HEK293T (cell line): ENCODE measurements around the gene C4BPB.

Experiments used
- CTCF ChIA-PET: fragments of 350-600 bp; formaldehyde crosslinking; extraction: SDS; loops from one replicate; lab custom pipeline; 2021; ENCODE audit warnings: antibody characterized with exemption, inconsistent platforms; lab: Yijun Ruan, JAX
- POLR2A ChIA-PET: fragments of 350-600 bp; formaldehyde crosslinking; extraction: SDS; loops from one replicate; lab custom pipeline; 2020; ENCODE audit warnings: antibody characterized with exemption, inconsistent platforms; lab: Yijun Ruan, JAX
- DNase-seq: peaks from one replicate; pipeline ENCODE4 v3.0.0; 2012; ENCODE audit warnings: mixed read lengths; ENCODE audit errors: extremely low spot score
- ARNT ChIP-seq: fragments of 450-650 bp; IDR thresholded peaks from 2 replicates; pipeline ENCODE4 v1.6.1; 2017; ENCODE audit warnings: mild to moderate bottlenecking
- BHLHE40 ChIP-seq: fragments of 450-650 bp; IDR thresholded peaks from 2 replicates; pipeline ENCODE4 v1.6.1; 2016; ENCODE audit warnings: mild to moderate bottlenecking, moderate library complexity, borderline replicate concordance
- CTBP1 ChIP-seq: fragments of 450-650 bp; IDR thresholded peaks from 2 replicates; pipeline ENCODE4 v1.6.1; 2016; ENCODE audit warnings: borderline replicate concordance
- ELF4 ChIP-seq: fragments of 450-650 bp; IDR thresholded peaks from 2 replicates; pipeline ENCODE4 v1.6.1; 2017; ENCODE audit warnings: antibody characterized with exemption
- FOXA1 ChIP-seq: fragments of 450-650 bp; IDR thresholded peaks from 2 replicates; pipeline ENCODE4 v1.6.1; 2016; ENCODE audit warnings: mild to moderate bottlenecking
- FOXK2 ChIP-seq: fragments of 450-650 bp; IDR thresholded peaks from 2 replicates; pipeline ENCODE4 v1.6.1; 2016; ENCODE audit warnings: mild to moderate bottlenecking
- FOXM1 ChIP-seq: fragments of 450-650 bp; IDR thresholded peaks from 2 replicates; pipeline ENCODE4 v1.6.1; 2017; ENCODE audit warnings: mild to moderate bottlenecking, borderline replicate concordance
- HDGF ChIP-seq: fragments of 450-650 bp; IDR thresholded peaks from 2 replicates; pipeline ENCODE4 v1.6.1; 2017; ENCODE audit warnings: antibody characterized with exemption, borderline replicate concordance
- L3MBTL2 ChIP-seq: fragments of 450-650 bp; conservative IDR thresholded peaks from 2 replicates; pipeline ENCODE4 v1.6.1; 2016; ENCODE audit warnings: mild to moderate bottlenecking
- LEF1 ChIP-seq: fragments of 450-650 bp; IDR thresholded peaks from 2 replicates; pipeline ENCODE4 v1.6.1; 2017; ENCODE audit warnings: mild to moderate bottlenecking, borderline replicate concordance
- NFRKB ChIP-seq: fragments of 450-650 bp; IDR thresholded peaks from 2 replicates; pipeline ENCODE4 v1.6.1; 2016; ENCODE audit warnings: mild to moderate bottlenecking, moderate library complexity
- SP1 ChIP-seq: fragments of 450-650 bp; IDR thresholded peaks from 2 replicates; pipeline ENCODE4 v1.6.1; 2017
- SUZ12 ChIP-seq: fragments of 450-650 bp; IDR thresholded peaks from 2 replicates; pipeline ENCODE4 v1.6.1; 2016; ENCODE audit warnings: mild to moderate bottlenecking
- TARDBP ChIP-seq: fragments of 450-650 bp; IDR thresholded peaks from 2 replicates; pipeline ENCODE4 v1.6.1; 2016
- ZNF384 ChIP-seq: fragments of 450-650 bp; IDR thresholded peaks from 2 replicates; pipeline ENCODE4 v1.6.1; 2016
- TF ChIP-seq, protein P1 (sequence below): fragments of 450-650 bp; IDR thresholded peaks from 2 replicates; pipeline ENCODE4 v1.6.1; 2016

The C4BPB gene

DNA sequence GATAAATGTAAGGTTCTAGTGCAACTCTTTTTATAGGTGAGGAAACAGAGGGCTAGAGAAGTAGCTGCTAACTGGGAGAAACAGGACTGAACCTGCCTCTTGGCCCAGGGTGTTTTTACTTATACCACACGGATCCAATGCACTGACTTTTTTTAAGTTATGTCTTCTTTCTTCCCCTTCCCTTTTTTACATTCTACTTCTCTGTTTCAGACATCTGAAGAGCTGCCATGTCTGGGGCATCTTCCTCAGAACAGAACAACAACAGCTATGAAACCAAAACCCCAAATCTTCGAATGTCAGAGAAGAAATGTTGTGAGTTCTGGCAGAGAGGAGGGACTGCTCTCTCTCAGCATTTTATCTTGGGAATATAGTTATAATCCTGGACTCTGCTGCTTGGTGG lies 34.2 kb upstream of the C4BPB start:
- DNase-seq: no peak
- TF ChIP-seq LEF1: no peak
- POLR2A ChIA-PET: no interaction called here
- CTCF ChIA-PET: no interaction called here

- no peak for DNase-seq
- TF ChIP-seq ARNT: no peak
- no peak for TF ChIP-seq FOXK2
- TF ChIP-seq L3MBTL2: no peak
- TF ChIP-seq FOXA1: no peak
- no peak for TF ChIP-seq LEF1
- TF ChIP-seq NFRKB: no peak
- TF ChIP-seq, protein P1, sequence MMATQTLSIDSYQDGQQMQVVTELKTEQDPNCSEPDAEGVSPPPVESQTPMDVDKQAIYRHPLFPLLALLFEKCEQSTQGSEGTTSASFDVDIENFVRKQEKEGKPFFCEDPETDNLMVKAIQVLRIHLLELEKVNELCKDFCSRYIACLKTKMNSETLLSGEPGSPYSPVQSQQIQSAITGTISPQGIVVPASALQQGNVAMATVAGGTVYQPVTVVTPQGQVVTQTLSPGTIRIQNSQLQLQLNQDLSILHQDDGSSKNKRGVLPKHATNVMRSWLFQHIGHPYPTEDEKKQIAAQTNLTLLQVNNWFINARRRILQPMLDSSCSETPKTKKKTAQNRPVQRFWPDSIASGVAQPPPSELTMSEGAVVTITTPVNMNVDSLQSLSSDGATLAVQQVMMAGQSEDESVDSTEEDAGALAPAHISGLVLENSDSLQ: no peak
- TF ChIP-seq SUZ12: no peak
- TF ChIP-seq CTBP1: no peak
- no peak for TF ChIP-seq FOXM1
- TF ChIP-seq SP1: no peak
- no peak for TF ChIP-seq ELF4
- no peak for TF ChIP-seq ZNF384
- TF ChIP-seq TARDBP: no peak
- CTCF ChIA-PET: no interaction called here
- POLR2A ChIA-PET: no interaction called here
These were observed 33.2 kb upstream of the C4BPB start for GRCh38 chr1:207055386-207056001.

- POLR2A ChIA-PET: no interaction called here
- TF ChIP-seq TARDBP: no peak
- DNase-seq: no peak
- CTCF ChIA-PET: no interaction called here
These were observed 32.0 kb upstream of the C4BPB start for GRCh38 chr1:207056673-207057072.

DNA sequence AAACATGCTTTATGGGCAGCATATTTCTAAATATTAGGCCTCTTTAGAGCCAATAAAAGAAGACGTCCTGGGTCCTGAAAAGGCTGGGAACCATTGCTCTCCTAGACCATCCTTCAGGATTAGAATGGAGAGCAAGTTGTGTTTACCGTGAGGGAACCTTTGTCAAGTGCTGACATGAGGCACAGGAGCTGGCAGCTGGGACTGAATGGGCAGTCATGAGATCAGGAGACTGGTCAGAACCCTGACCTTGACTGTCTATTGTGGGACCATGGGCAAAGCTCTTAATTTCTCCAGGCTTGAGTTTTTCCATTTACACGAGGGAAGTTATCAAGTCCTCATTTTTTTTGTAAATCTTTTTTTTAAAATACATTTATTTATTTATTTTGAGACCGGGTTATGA lies 30.4 kb upstream of the C4BPB start:
- no peak for TF ChIP-seq NFRKB
- TF ChIP-seq ELF4: no peak
- no peak for TF ChIP-seq SP1
- no peak for TF ChIP-seq FOXA1
- TF ChIP-seq TARDBP: no peak
- no peak for TF ChIP-seq ZNF384
- TF ChIP-seq LEF1: no peak
- no peak for TF ChIP-seq FOXM1
- no peak for TF ChIP-seq ARNT
- CTCF ChIA-PET: no interaction called here
- no peak for DNase-seq
- POLR2A ChIA-PET: no interaction called here

DNA sequence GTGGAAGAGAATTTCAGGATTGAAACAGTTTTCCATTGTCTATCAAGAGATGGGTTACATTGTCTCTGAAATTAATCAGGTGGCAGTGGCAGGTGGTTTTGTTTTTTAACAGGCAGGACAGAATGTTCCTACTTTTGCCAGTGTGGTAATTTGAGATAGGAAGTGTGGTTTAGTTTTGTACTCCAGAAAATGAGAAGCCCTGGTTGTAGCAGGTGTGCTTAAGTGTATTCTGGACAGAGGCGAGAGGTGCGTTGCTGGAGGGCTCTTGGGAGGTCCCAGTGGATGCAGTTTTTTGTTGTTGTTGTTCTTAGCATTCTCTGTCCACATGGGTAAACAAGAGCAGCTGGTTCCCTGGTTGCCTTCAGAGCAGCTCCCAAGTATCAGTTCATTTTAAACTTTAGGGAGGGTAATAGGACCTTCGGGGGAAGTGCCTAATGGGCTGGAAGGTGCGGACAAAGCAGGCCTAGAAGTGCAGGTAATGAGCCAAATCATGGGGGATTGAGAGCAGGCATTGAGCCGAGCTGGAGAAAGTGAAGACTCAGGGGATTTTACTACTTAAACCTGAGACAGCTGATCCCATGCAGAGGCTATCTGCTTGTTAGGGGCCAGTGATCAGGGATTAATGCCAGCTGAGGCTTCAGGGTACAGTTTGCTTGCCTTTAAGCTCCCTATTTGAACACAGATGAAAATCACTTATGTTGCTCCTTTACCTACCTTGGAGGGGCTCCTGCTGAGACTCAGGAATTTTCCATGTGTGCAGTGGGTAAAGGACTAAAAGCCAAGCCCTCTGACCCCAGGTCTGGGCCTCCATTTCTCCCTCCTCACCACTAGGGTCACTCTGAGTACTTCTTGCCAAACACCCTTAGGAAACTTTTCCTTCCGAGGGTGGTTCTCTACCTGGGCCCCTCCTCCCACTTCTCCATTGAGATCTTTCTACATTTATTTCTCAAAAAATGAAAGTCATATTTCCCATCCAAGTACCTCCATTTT lies 29.5 kb upstream of the C4BPB start:
- TF ChIP-seq NFRKB: no peak
- no peak for TF ChIP-seq SP1
- TF ChIP-seq LEF1: no peak
- no peak for TF ChIP-seq CTBP1
- TF ChIP-seq FOXA1: no peak
- no peak for TF ChIP-seq ARNT
- TF ChIP-seq HDGF: no peak
- DNase-seq: no peak
- ChIA-PET POLR2A (no interaction called here), CTCF (no interaction called here)

DNA sequence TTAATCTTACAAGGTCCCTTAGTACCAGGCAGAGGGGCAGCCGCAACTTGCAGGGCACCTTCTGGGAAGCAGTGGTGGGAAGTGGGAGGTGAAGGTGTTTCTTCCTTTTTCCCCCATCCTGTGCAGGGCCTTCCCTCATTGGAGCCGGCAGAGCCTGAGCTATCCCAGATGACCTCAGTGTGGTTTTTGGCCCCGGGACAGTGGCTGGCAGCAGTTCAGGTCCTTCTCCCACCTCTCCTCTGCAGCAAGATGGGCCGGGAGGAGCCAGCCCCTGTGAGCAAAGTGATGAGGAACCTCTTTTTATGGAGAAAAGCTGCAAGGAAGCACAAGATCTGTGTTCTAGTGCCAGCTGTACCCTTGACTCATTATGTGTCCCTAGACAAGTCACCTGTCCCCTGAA lies 28.8 kb upstream of the C4BPB start:
- ChIA-PET POLR2A (no interaction called here), CTCF (interaction anchor here (0.6 to 0.8 kb wide), 3 partner anchors 10 to 126 kb away, joined by 3 read pairs; no protein-coding TSS in a partner anchor)
- DNase-seq: no peak
- TF ChIP-seq CTBP1 (no peak), ELF4 (no peak), HDGF (no peak), FOXA1 (no peak), L3MBTL2 (no peak), SP1 (no peak), BHLHE40 (no peak), NFRKB (no peak), TARDBP (no peak), ZNF384 (no peak), ARNT (no peak), FOXK2 (no peak)
- TF ChIP-seq, protein P1: no peak

DNA sequence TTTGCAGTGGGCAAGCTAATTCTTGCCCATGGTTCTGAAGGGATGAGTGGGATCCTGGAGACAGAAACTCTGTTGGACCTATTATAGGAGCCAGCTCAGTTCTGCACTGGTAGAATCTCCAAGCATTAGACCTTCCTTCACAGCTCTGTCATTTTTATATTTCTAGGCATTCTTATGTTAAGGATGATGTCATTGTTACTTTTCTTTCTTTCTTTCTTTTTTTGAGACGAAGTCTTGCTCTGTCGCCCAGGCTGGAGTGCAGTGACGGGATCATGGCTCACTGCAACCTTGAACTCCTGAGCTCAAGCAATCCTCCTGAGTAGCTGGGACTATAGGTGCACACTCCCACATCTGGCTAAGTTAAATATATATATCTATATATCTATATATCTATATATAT lies 28.1 kb upstream of the C4BPB start:
- CTCF ChIA-PET: interaction anchor here (0.6 to 0.8 kb wide), 3 partner anchors 10 to 127 kb away, joined by 3 read pairs; no protein-coding TSS in a partner anchor
- no peak for TF ChIP-seq L3MBTL2
- TF ChIP-seq FOXM1: no peak
- TF ChIP-seq ARNT: no peak
- TF ChIP-seq HDGF: no peak
- TF ChIP-seq CTBP1: no peak
- POLR2A ChIA-PET: no interaction called here
- no peak for DNase-seq
